ENCODE data around the gene PCDHGB7. TPM values are rescaled to one million over a fixed set of nuclear protein-coding genes. Genes with fewer than 3 reads are reported as not detected.
"Not testable (repeated sequence)": the region's sequence is repeated elsewhere in the genome, so short reads cannot be mapped to it uniquely, and the experiment has no call there.

The PCDHGB7 gene
- total RNA-seq, 5 donors from 2014 or later (not counting 1 experiment from before 2014, with no cell fraction given) = 0.16 to 0.33 (median 0.22) TPM

DNA sequence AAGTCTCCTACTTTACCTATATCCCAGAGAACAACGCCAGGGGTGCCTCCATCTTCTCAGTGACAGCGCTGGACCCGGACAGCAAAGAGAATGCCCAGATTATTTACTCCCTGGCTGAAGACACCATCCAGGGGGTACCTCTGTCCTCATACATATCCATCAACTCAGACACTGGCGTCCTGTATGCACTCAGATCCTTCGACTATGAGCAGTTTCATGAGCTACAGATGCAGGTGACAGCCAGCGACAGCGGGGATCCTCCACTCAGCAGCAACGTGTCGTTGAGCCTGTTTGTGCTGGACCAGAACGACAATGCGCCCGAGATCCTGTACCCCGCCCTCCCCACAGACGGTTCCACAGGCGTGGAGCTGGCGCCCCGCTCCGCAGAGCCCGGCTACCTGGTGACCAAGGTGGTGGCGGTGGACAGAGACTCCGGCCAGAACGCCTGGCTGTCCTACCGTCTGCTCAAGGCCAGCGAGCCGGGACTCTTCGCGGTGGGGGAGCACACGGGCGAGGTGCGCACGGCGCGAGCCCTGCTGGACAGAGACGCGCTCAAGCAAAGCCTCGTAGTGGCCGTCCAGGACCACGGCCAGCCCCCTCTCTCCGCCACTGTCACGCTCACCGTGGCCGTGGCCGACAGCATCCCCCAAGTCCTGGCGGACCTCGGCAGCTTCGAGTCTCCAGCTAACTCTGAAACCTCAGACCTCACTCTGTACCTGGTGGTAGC lies 2.8 kb upstream of the PCDHGB7 start:
- Mint-ChIP-seq H3K27me3 (peaks cover 55 to 77% of the 10 kb centered on the region in 2 donors), H3K4me3 (peak overlapping the region in 1 of 3 donors; percentile 78), H3K36me3 (peaks cover 20% of the 10 kb centered on the region), H3K9me3 (peaks cover 14 to 23% (median 22%) of the 10 kb centered on the region in 3 donors), H3K4me1 (peaks cover 20 to 36% (median 23%) of the 10 kb centered on the region in 3 donors)
- CTCF ChIA-PET = interaction anchor here (0.6 kb wide), 3 partner anchors 93 to 825 kb away, joined by 3 to 4 read pairs (median 3); no protein-coding TSS in a partner anchor
- H3K4me3 ChIP-seq (ENCODE audit: control insufficient read depth in 1 of 2, extremely low read depth in 1 of 2, low read length in 1 of 2); DNase-seq; H3K36me3 ChIP-seq (ENCODE audit: control insufficient read depth in 2 of 2, extremely low read depth in 1 of 2, insufficient read depth in 1 of 2, low read length in 1 of 2); H3K27ac Mint-ChIP-seq; POLR2A ChIA-PET; ATAC-seq (replicated peaks in 1 of 4); H3K27ac ChIP-seq (ENCODE audit: low read length); H3K9me3 ChIP-seq: not testable (repeated sequence)
- WGBS (ENCODE audit: insufficient coverage) = 38% methylated on average over 41 of the region's 46 CpGs
- Histone ChIP-seq H3K4me1 (ENCODE audit: control insufficient read depth in 1 of 2, extremely low read depth in 1 of 2, insufficient read depth in 2 of 2, low read length in 2 of 2) (peaks cover 0 to 18% of the 10 kb centered on the region in 2 experiments), H3K27me3 (replicated peaks in 1 of 2; ENCODE audit: control insufficient read depth in 2 of 2, extremely low read depth in 1 of 2, insufficient read depth in 2 of 2, low read length in 1 of 2) (peaks cover 27 to 64% of the 10 kb centered on the region in 2 experiments)

DNA sequence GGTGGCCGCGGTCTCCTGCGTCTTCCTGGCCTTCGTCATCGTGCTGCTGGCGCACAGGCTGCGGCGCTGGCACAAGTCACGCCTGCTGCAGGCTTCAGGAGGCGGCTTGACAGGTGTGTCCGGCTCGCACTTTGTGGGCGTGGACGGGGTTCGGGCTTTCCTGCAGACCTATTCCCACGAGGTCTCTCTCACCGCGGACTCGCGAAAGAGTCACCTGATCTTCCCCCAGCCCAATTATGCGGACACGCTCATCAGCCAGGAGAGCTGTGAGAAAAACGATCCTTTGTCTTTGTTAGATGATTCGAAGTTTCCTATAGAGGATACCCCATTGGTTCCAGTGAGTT lies 2.2 kb upstream of the PCDHGB7 start:
- H3K9me3 ChIP-seq; POLR2A ChIA-PET; H3K36me3 ChIP-seq (ENCODE audit: control insufficient read depth in 2 of 2, extremely low read depth in 1 of 2, insufficient read depth in 1 of 2, low read length in 1 of 2); ATAC-seq (replicated peaks in 1 of 4); H3K27ac Mint-ChIP-seq; H3K27ac ChIP-seq (ENCODE audit: low read length); DNase-seq; H3K4me3 ChIP-seq (ENCODE audit: control insufficient read depth in 1 of 2, extremely low read depth in 1 of 2, low read length in 1 of 2): not testable (repeated sequence)
- H3K4me1 ChIP-seq (ENCODE audit: control insufficient read depth in 1 of 2, extremely low read depth in 1 of 2, insufficient read depth in 2 of 2, low read length in 2 of 2) = peaks cover 0 to 18% of the 10 kb centered on the region in 2 experiments
- peaks cover 13 to 23% (median 21%) of the 10 kb centered on the region in 3 donors for H3K9me3 Mint-ChIP-seq
- CTCF ChIA-PET = interaction anchor here in 1 of 2 donors (0.6 kb wide), 1 partner anchor 12 kb away, joined by 3 read pairs; no protein-coding TSS in a partner anchor
- H3K27me3 Mint-ChIP-seq = peaks cover 55 to 76% of the 10 kb centered on the region in 2 donors
- peaks cover 20 to 36% (median 23%) of the 10 kb centered on the region in 3 donors for H3K4me1 Mint-ChIP-seq
- H3K4me3 Mint-ChIP-seq = peak overlapping the region in 1 of 3 donors; percentile 52
- H3K36me3 Mint-ChIP-seq = peaks cover 18% of the 10 kb centered on the region
- WGBS (ENCODE audit: insufficient coverage) = 12% methylated on average over 15 of the region's 24 CpGs
- H3K27me3 ChIP-seq (replicated peaks in 1 of 2; ENCODE audit: control insufficient read depth in 2 of 2, extremely low read depth in 1 of 2, insufficient read depth in 2 of 2, low read length in 1 of 2) = peaks cover 26 to 62% of the 10 kb centered on the region in 2 experiments

DNA sequence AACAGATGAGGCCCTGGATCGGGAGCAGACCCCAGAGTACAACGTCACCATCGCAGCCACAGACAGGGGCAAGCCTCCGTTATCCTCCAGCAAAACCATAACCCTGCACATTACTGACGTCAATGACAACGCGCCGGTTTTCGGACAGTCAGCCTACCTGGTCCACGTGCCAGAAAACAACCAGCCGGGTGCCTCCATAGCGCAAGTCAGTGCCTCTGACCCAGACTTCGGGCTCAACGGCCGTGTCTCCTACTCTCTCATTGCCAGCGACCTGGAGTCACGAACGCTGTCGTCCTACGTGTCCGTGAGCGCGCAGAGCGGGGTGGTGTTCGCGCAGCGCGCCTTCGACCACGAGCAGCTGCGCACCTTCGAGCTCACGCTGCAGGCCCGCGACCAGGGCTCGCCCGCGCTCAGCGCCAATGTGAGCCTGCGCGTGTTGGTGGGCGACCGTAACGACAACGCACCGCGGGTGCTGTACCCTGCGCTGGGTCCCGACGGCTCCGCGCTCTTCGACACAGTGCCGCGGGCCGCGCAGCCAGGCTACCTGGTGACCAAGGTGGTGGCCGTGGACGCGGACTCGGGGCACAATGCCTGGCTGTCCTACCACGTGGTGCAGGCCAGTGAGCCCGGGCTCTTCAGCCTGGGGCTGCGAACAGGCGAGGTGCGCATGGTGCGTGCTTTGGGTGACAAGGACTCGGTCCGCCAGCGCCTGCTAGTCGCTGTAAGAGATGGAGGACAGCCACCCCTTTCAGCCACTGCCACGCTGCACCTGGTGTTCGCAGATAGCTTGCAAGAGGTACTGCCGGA lies 1.8 kb downstream of the PCDHGB7 start:
- WGBS (ENCODE audit: insufficient coverage) = 50% methylated on average over 73 of the region's 74 CpGs
- peaks cover 0 to 15% of the 10 kb centered on the region in 2 experiments for H3K4me1 ChIP-seq (ENCODE audit: control insufficient read depth in 1 of 2, extremely low read depth in 1 of 2, insufficient read depth in 2 of 2, low read length in 2 of 2)
- Mint-ChIP-seq H3K9me3 (peaks cover 4 to 35% (median 30%) of the 10 kb centered on the region in 3 donors), H3K4me1 (peaks cover 9 to 24% (median 14%) of the 10 kb centered on the region in 3 donors), H3K4me3 (no peak overlapping the region), H3K27ac (peak overlapping the region in 1 of 2 donors; percentile 62), H3K36me3 (peaks cover 23% of the 10 kb centered on the region), H3K27me3 (peaks cover 60 to 75% of the 10 kb centered on the region in 2 donors)
- ATAC-seq (replicated peaks in 1 of 4) = no peak
- POLR2A ChIA-PET = no interaction called here
- CTCF ChIA-PET = no interaction called here
- H3K36me3 ChIP-seq (ENCODE audit: control insufficient read depth in 2 of 2, extremely low read depth in 1 of 2, insufficient read depth in 1 of 2, low read length in 1 of 2) = no peaks in the 10 kb centered on the region
- peaks cover 27 to 64% of the 10 kb centered on the region in 2 experiments for H3K27me3 ChIP-seq (replicated peaks in 1 of 2; ENCODE audit: control insufficient read depth in 2 of 2, extremely low read depth in 1 of 2, insufficient read depth in 2 of 2, low read length in 1 of 2)
- no peak for DNase-seq
- H3K4me3 ChIP-seq (ENCODE audit: control insufficient read depth in 1 of 2, extremely low read depth in 1 of 2, low read length in 1 of 2) = peak overlapping the region in 1 of 2 donors; percentile 35
- peaks cover 2% of the 10 kb centered on the region for H3K9me3 ChIP-seq
- H3K27ac ChIP-seq (ENCODE audit: low read length) = no peak overlapping the region

DNA sequence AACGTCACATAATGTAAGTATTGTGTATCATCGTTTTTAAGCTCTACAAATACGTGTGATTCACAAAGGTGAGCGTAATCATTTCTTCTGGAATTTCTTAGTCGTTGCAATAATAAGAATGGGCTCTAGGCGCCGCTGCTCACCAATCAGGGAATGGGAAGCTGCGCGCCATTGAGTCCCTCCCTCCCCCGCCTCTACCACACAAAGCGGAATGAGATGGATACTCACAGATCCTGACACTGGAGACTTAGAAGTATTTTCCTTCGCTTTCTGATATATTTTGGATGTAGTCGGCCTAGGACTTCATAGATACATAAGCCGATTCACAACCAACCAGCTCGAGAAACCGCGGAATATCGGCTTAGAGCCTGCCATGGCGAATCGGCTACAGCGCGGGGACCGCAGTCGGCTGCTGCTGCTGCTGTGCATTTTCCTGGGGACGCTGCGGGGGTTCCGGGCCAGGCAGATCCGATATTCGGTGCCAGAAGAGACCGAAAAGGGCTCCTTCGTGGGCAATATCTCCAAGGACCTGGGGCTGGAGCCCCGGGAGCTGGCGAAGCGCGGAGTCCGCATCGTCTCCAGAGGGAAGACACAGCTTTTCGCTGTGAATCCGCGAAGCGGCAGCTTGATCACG lies 3.5 kb downstream of the PCDHGB7 start, which contains the start of gene PCDHGA11:
TSS of gene PCDHGA11 (plus strand) at position 197 of the 634 bp plus-strand sequence. CDS start at position 374, 177 bp downstream.
- peaks cover 28 to 55% of the 10 kb centered on the region in 2 experiments for H3K27me3 ChIP-seq (replicated peaks in 1 of 2; ENCODE audit: control insufficient read depth in 2 of 2, extremely low read depth in 1 of 2, insufficient read depth in 2 of 2, low read length in 1 of 2)
- peak within 1 kb of the TSS; percentile 28 to 62 for H3K4me3 ChIP-seq (ENCODE audit: control insufficient read depth in 1 of 2, extremely low read depth in 1 of 2, low read length in 1 of 2)
- Mint-ChIP-seq H3K27ac (peak within 1 kb of the TSS in 1 of 2 donors; percentile 55), H3K4me3 (peak within 1 kb of the TSS; percentile 52 to 76 (median 70)), H3K27me3 (peaks cover 62 to 78% of the 10 kb centered on the region in 2 donors), H3K9me3 (peaks cover 3 to 32% (median 28%) of the 10 kb centered on the region in 3 donors), H3K4me1 (peaks cover 3 to 13% (median 7%) of the 10 kb centered on the region in 3 donors), H3K36me3 (peaks cover 19% of the 10 kb centered on the region)
- ChIA-PET CTCF (interaction anchor here in 1 of 2 donors (0.7 to 1.7 kb wide), 5 partner anchors 8 to 143 kb away, joined by 3 to 14 read pairs (median 5); partner anchors contain the start of gene PCDHGA10), POLR2A (no interaction called here)
- H3K27ac ChIP-seq (ENCODE audit: low read length) = no peak within 1 kb of the TSS
- ATAC-seq (replicated peaks in 1 of 4) (peak in 1 of 4 experiments; percentile 40), DNase-seq (peak in 4 of 35 experiments; percentile 21 to 47 (median 28))
- peaks cover 0 to 15% of the 10 kb centered on the region in 2 experiments for H3K4me1 ChIP-seq (ENCODE audit: control insufficient read depth in 1 of 2, extremely low read depth in 1 of 2, insufficient read depth in 2 of 2, low read length in 2 of 2)
- peaks cover 3% of the 10 kb centered on the region for H3K9me3 ChIP-seq
- 15% methylated on average over 22 of the region's 42 CpGs for WGBS (ENCODE audit: insufficient coverage)
- no peaks in the 10 kb centered on the region for H3K36me3 ChIP-seq (ENCODE audit: control insufficient read depth in 2 of 2, extremely low read depth in 1 of 2, insufficient read depth in 1 of 2, low read length in 1 of 2)

- Histone ChIP-seq H3K9me3 (peaks cover 3% of the 10 kb centered on the region), H3K4me1 (ENCODE audit: control insufficient read depth in 1 of 2, extremely low read depth in 1 of 2, insufficient read depth in 2 of 2, low read length in 2 of 2) (peaks cover 0 to 15% of the 10 kb centered on the region in 2 experiments), H3K27ac (ENCODE audit: low read length) (no peak overlapping the region), H3K4me3 (ENCODE audit: control insufficient read depth in 1 of 2, extremely low read depth in 1 of 2, low read length in 1 of 2) (peak overlapping the region in 1 of 2 donors; percentile 62), H3K36me3 (ENCODE audit: control insufficient read depth in 2 of 2, extremely low read depth in 1 of 2, insufficient read depth in 1 of 2, low read length in 1 of 2) (no peaks in the 10 kb centered on the region), H3K27me3 (replicated peaks in 1 of 2; ENCODE audit: control insufficient read depth in 2 of 2, extremely low read depth in 1 of 2, insufficient read depth in 2 of 2, low read length in 1 of 2) (peaks cover 28 to 60% of the 10 kb centered on the region in 2 experiments)
- Mint-ChIP-seq H3K4me3 (peak overlapping the region; percentile 52 to 76 (median 70)), H3K4me1 (peaks cover 3 to 13% (median 7%) of the 10 kb centered on the region in 3 donors), H3K9me3 (peaks cover 3 to 32% (median 28%) of the 10 kb centered on the region in 3 donors), H3K27me3 (peaks cover 62 to 78% of the 10 kb centered on the region in 2 donors), H3K36me3 (peaks cover 19% of the 10 kb centered on the region), H3K27ac (no peak overlapping the region)
- WGBS (ENCODE audit: insufficient coverage) = 30% methylated on average over 9 of the region's 13 CpGs
- ChIA-PET POLR2A (no interaction called here), CTCF (interaction anchor here in 1 of 2 donors (1.5 to 1.7 kb wide), 2 partner anchors 9 to 136 kb away, joined by 11 to 14 read pairs; partner anchors contain the start of gene PCDHGA10)
- ATAC-seq (replicated peaks in 1 of 4) (no peak), DNase-seq (no peak)
These were observed 4.0 kb downstream of the PCDHGB7 start for GRCh38 chr5:141421489-141421855.

All from T-cell (primary cell).